IMR-90 (cell line): ENCODE measurements around the gene VWA7.

ENCODE experiments used
- CEBPB ChIP-seq: IDR thresholded peaks from 2 replicates; pipeline ENCODE4 v1.6.1; 2012; ENCODE audit warnings: low read depth, low read length, improper control_type of control experiment
- CTCF ChIP-seq: conservative IDR thresholded peaks from 2 replicates; pipeline ENCODE4 v1.5.1; 2012; ENCODE audit warnings: mild to moderate bottlenecking, low read depth, low read length, improper control_type of control experiment
- ELK1 ChIP-seq: fragments of 150-350 bp; IDR thresholded peaks from 2 replicates; pipeline ENCODE4 v1.6.1; 2016; ENCODE audit warnings: low read depth, mild to moderate bottlenecking, low read length, moderate library complexity, borderline replicate concordance
- FOS ChIP-seq: fragments of 150-350 bp; IDR thresholded peaks from 2 replicates; pipeline ENCODE4 v1.6.1; 2016; ENCODE audit warnings: low read depth, low read length
- MAZ ChIP-seq: IDR thresholded peaks from 2 replicates; pipeline ENCODE4 v1.6.1; 2012; ENCODE audit warnings: low read depth, mild to moderate bottlenecking, low read length, improper control_type of control experiment, moderate library complexity, borderline replicate concordance
- MXI1 ChIP-seq: IDR thresholded peaks from 2 replicates; pipeline ENCODE4 v1.6.1; 2012; ENCODE audit warnings: low read depth, mild to moderate bottlenecking, low read length, moderate library complexity, borderline replicate concordance
- NFE2L2 ChIP-seq: fragments of 150-350 bp; IDR thresholded peaks from 2 replicates; pipeline ENCODE4 v1.6.1; 2016; ENCODE audit warnings: low read depth, mild to moderate bottlenecking, low read length
- POLR2A ChIP-seq: IDR thresholded peaks from 2 replicates; pipeline ENCODE4 v1.6.1; 2012; ENCODE audit warnings: mild to moderate bottlenecking, low read depth, low read length
- RAD21 ChIP-seq: IDR thresholded peaks from 2 replicates; pipeline ENCODE4 v1.6.1; 2012; ENCODE audit warnings: low read length, improper control_type of control experiment
- RFX5 ChIP-seq: IDR thresholded peaks from 2 replicates; pipeline ENCODE4 v1.8.0; 2012; ENCODE audit warnings: low read depth, mild to moderate bottlenecking, low read length, moderate library complexity
- USF2 ChIP-seq: fragments of 150-350 bp; IDR thresholded peaks from 2 replicates; pipeline ENCODE4 v1.6.1; 2017; ENCODE audit warnings: mild to moderate bottlenecking, antibody characterized with exemption, low read length, low read depth

- TF ChIP-seq CTCF (no peak), FOS (no peak), NFE2L2 (no peak), POLR2A (no peak), RAD21 (no peak), USF2 (no peak), MXI1 (no peak), RFX5 (no peak), CEBPB (no peak), MAZ (no peak), ELK1 (no peak)
These were observed 53.7 kb downstream of the VWA7 start, which contains the start of gene MPIG6B for GRCh38 chr6:31723245-31723979.
